ENCODE measurements around the gene BATF.

Gene BATF

GRCh38 chr14:75553761-75554364 lies 31.6 kb downstream of the BATF start:
- Mint-ChIP-seq H3K4me1 (ENCODE audit: low read depth) (peaks cover 6% of the 10 kb centered on the region), H3K27ac (no peak overlapping the region), H3K36me3 (peaks cover 13% of the 10 kb centered on the region), H3K27me3 (no peaks in the 10 kb centered on the region), H3K4me3 (no peak overlapping the region), H3K9me3 (ENCODE audit: low read depth) (no peaks in the 10 kb centered on the region)

- Mint-ChIP-seq H3K4me3 (no peak overlapping the region), H3K27me3 (no peaks in the 10 kb centered on the region), H3K27ac (no peak overlapping the region), H3K4me1 (ENCODE audit: low read depth) (peaks cover 6% of the 10 kb centered on the region), H3K9me3 (ENCODE audit: low read depth) (no peaks in the 10 kb centered on the region), H3K36me3 (peaks cover 13% of the 10 kb centered on the region)
Measured at GRCh38 chr14:75554482-75554881, 32.2 kb downstream of the BATF start.

GRCh38 chr14:75558440-75558839 lies 36.2 kb downstream of the BATF start:
- Mint-ChIP-seq H3K27ac (peak overlapping the region; percentile 54), H3K4me1 (ENCODE audit: low read depth) (peaks cover 35% of the 10 kb centered on the region), H3K27me3 (no peaks in the 10 kb centered on the region), H3K9me3 (ENCODE audit: low read depth) (no peaks in the 10 kb centered on the region), H3K36me3 (peaks cover 13% of the 10 kb centered on the region), H3K4me3 (no peak overlapping the region)

GRCh38 chr14:75559045-75559444 lies 36.8 kb downstream of the BATF start:
- peak overlapping the region; percentile 95 for H3K27ac Mint-ChIP-seq
- H3K36me3 Mint-ChIP-seq, result peaks cover 13% of the 10 kb centered on the region
- no peaks in the 10 kb centered on the region for H3K9me3 Mint-ChIP-seq (ENCODE audit: low read depth)
- no peaks in the 10 kb centered on the region for H3K27me3 Mint-ChIP-seq
- no peak overlapping the region for H3K4me3 Mint-ChIP-seq
- peaks cover 35% of the 10 kb centered on the region for H3K4me1 Mint-ChIP-seq (ENCODE audit: low read depth)

GRCh38 chr14:75559451-75560222 lies 37.4 kb downstream of the BATF start:
- H3K4me3 Mint-ChIP-seq, result peak overlapping the region; percentile 53
- H3K9me3 Mint-ChIP-seq (ENCODE audit: low read depth), result no peaks in the 10 kb centered on the region
- H3K27me3 Mint-ChIP-seq, result no peaks in the 10 kb centered on the region
- H3K27ac Mint-ChIP-seq, result peak overlapping the region; percentile 95
- peaks cover 9% of the 10 kb centered on the region for H3K36me3 Mint-ChIP-seq
- H3K4me1 Mint-ChIP-seq (ENCODE audit: low read depth), result peaks cover 38% of the 10 kb centered on the region

GRCh38 chr14:75561013-75561432 lies 38.8 kb downstream of the BATF start:
- Mint-ChIP-seq H3K27ac (peak overlapping the region; percentile 91), H3K9me3 (ENCODE audit: low read depth) (no peaks in the 10 kb centered on the region), H3K36me3 (peaks cover 8% of the 10 kb centered on the region), H3K4me3 (peak overlapping the region; percentile 49), H3K27me3 (no peaks in the 10 kb centered on the region), H3K4me1 (ENCODE audit: low read depth) (peaks cover 50% of the 10 kb centered on the region)

GRCh38 chr14:75562089-75562488 lies 39.8 kb downstream of the BATF start:
- H3K27ac Mint-ChIP-seq, result peak overlapping the region; percentile 91
- peaks cover 2% of the 10 kb centered on the region for H3K36me3 Mint-ChIP-seq
- H3K27me3 Mint-ChIP-seq, result no peaks in the 10 kb centered on the region
- peak overlapping the region; percentile 49 for H3K4me3 Mint-ChIP-seq
- H3K9me3 Mint-ChIP-seq (ENCODE audit: low read depth), result no peaks in the 10 kb centered on the region
- H3K4me1 Mint-ChIP-seq (ENCODE audit: low read depth), result peaks cover 60% of the 10 kb centered on the region

- Mint-ChIP-seq H3K4me1 (ENCODE audit: low read depth) (peaks cover 60% of the 10 kb centered on the region), H3K9me3 (ENCODE audit: low read depth) (no peaks in the 10 kb centered on the region), H3K36me3 (no peaks in the 10 kb centered on the region), H3K27me3 (no peaks in the 10 kb centered on the region), H3K4me3 (peak overlapping the region; percentile 49), H3K27ac (peak overlapping the region; percentile 91)
Measured at GRCh38 chr14:75562489-75562888, 40.2 kb downstream of the BATF start.

- H3K27ac Mint-ChIP-seq, result peak overlapping the region; percentile 50
- no peaks in the 10 kb centered on the region for H3K36me3 Mint-ChIP-seq
- peaks cover 71% of the 10 kb centered on the region for H3K4me1 Mint-ChIP-seq (ENCODE audit: low read depth)
- H3K9me3 Mint-ChIP-seq (ENCODE audit: low read depth), result no peaks in the 10 kb centered on the region
- H3K4me3 Mint-ChIP-seq, result no peak overlapping the region
- H3K27me3 Mint-ChIP-seq, result no peaks in the 10 kb centered on the region
Measured at GRCh38 chr14:75563931-75564330, 41.7 kb downstream of the BATF start.

GRCh38 chr14:75565056-75565455 lies 42.8 kb downstream of the BATF start:
- Mint-ChIP-seq H3K27me3 (no peaks in the 10 kb centered on the region), H3K36me3 (no peaks in the 10 kb centered on the region), H3K4me3 (no peak overlapping the region), H3K9me3 (ENCODE audit: low read depth) (no peaks in the 10 kb centered on the region), H3K4me1 (ENCODE audit: low read depth) (peaks cover 67% of the 10 kb centered on the region), H3K27ac (peak overlapping the region; percentile 97)

GRCh38 chr14:75566321-75566720 lies 44.1 kb downstream of the BATF start:
- Mint-ChIP-seq H3K36me3 (no peaks in the 10 kb centered on the region), H3K4me3 (peak overlapping the region; percentile 74), H3K4me1 (ENCODE audit: low read depth) (peaks cover 56% of the 10 kb centered on the region), H3K9me3 (ENCODE audit: low read depth) (no peaks in the 10 kb centered on the region), H3K27ac (peak overlapping the region; percentile 97), H3K27me3 (no peaks in the 10 kb centered on the region)

GRCh38 chr14:75566752-75567151 lies 44.5 kb downstream of the BATF start:
- Mint-ChIP-seq H3K36me3 (no peaks in the 10 kb centered on the region), H3K4me1 (ENCODE audit: low read depth) (peaks cover 52% of the 10 kb centered on the region), H3K27me3 (no peaks in the 10 kb centered on the region)

GRCh38 chr14:75568140-75568539 lies 45.9 kb downstream of the BATF start:
- Mint-ChIP-seq H3K27ac (peak overlapping the region; percentile 92), H3K4me3 (no peak overlapping the region), H3K4me1 (ENCODE audit: low read depth) (peaks cover 47% of the 10 kb centered on the region), H3K36me3 (no peaks in the 10 kb centered on the region), H3K27me3 (no peaks in the 10 kb centered on the region), H3K9me3 (ENCODE audit: low read depth) (no peaks in the 10 kb centered on the region)

More at GRCh38 chr14:75566752-75567151, 44.5 kb downstream of the BATF start:
- Mint-ChIP-seq H3K4me3 (peak overlapping the region; percentile 74), H3K9me3 (ENCODE audit: low read depth) (no peaks in the 10 kb centered on the region), H3K27ac (peak overlapping the region; percentile 97)

- H3K4me3 Mint-ChIP-seq, result no peak overlapping the region
- peak overlapping the region; percentile 69 for H3K27ac Mint-ChIP-seq
- H3K4me1 Mint-ChIP-seq (ENCODE audit: low read depth), result peaks cover 47% of the 10 kb centered on the region
- no peaks in the 10 kb centered on the region for H3K27me3 Mint-ChIP-seq
- H3K36me3 Mint-ChIP-seq, result peaks cover 3% of the 10 kb centered on the region
- H3K9me3 Mint-ChIP-seq (ENCODE audit: low read depth), result no peaks in the 10 kb centered on the region
Measured at GRCh38 chr14:75568791-75569190, 46.5 kb downstream of the BATF start.

GRCh38 chr14:75570797-75571196 lies 48.5 kb downstream of the BATF start:
- H3K9me3 Mint-ChIP-seq (ENCODE audit: low read depth), result no peaks in the 10 kb centered on the region
- H3K27ac Mint-ChIP-seq, result peak overlapping the region; percentile 75
- peaks cover 34% of the 10 kb centered on the region for H3K4me1 Mint-ChIP-seq (ENCODE audit: low read depth)
- H3K36me3 Mint-ChIP-seq, result peaks cover 3% of the 10 kb centered on the region
- H3K4me3 Mint-ChIP-seq, result no peak overlapping the region
- H3K27me3 Mint-ChIP-seq, result no peaks in the 10 kb centered on the region
